ENCODE data around the gene DOCK1.
A peak's percentile ranks its signal among the peaks of the same experiment; 100 is the strongest.

The DOCK1 gene

DNA sequence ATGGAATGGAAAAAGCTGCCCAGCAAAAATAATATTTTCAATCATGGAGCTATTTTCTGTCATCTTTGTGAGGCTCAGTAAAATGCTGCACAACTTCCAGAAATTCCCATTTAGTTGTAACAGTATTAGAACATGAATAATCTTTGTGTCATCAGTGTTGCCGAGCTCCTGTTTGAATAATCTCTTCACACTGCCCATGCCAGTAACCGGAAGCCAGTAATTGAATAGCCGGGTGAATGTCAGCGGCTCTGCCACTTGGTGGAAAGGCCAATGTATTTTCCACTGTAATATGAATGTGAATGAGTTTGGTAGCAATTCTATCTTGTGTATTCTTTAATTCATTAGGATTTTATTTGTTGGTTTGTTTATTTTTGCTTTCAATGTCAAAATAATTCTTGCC is 463.7 kb downstream of the DOCK1 start:
- no peak overlapping the region for H3K27ac ChIP-seq
- H3K4me3 ChIP-seq (ENCODE audit: low read depth, low read length), result no peak overlapping the region
- no peaks in the 10 kb centered on the region for H3K36me3 ChIP-seq
- TF ChIP-seq, protein P1, sequence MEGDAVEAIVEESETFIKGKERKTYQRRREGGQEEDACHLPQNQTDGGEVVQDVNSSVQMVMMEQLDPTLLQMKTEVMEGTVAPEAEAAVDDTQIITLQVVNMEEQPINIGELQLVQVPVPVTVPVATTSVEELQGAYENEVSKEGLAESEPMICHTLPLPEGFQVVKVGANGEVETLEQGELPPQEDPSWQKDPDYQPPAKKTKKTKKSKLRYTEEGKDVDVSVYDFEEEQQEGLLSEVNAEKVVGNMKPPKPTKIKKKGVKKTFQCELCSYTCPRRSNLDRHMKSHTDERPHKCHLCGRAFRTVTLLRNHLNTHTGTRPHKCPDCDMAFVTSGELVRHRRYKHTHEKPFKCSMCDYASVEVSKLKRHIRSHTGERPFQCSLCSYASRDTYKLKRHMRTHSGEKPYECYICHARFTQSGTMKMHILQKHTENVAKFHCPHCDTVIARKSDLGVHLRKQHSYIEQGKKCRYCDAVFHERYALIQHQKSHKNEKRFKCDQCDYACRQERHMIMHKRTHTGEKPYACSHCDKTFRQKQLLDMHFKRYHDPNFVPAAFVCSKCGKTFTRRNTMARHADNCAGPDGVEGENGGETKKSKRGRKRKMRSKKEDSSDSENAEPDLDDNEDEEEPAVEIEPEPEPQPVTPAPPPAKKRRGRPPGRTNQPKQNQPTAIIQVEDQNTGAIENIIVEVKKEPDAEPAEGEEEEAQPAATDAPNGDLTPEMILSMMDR (IDR thresholded peaks at IDR 0.05; ENCODE audit: low read depth, low read length), result no peak
- H3K9me3 ChIP-seq (ENCODE audit: severe bottlenecking), result no peaks in the 10 kb centered on the region
- DNase-seq, result peak; percentile 20
- no peaks in the 10 kb centered on the region for H3K27me3 ChIP-seq (ENCODE audit: insufficient read depth, low read depth, severe bottlenecking)

- TF ChIP-seq, protein P1 (IDR thresholded peaks at IDR 0.05; ENCODE audit: low read depth, low read length), result no peak
- no peaks in the 10 kb centered on the region for H3K9me3 ChIP-seq (ENCODE audit: severe bottlenecking)
- DNase-seq, result no peak
- no peaks in the 10 kb centered on the region for H3K36me3 ChIP-seq
- no peaks in the 10 kb centered on the region for H3K27me3 ChIP-seq (ENCODE audit: insufficient read depth, low read depth, severe bottlenecking)
- no peak overlapping the region for H3K27ac ChIP-seq
- no peak overlapping the region for H3K4me3 ChIP-seq (ENCODE audit: low read depth, low read length)
Observed at GRCh38 chr10:127370601-127371000, 465.4 kb downstream of the DOCK1 start.

- no peak overlapping the region for H3K4me3 ChIP-seq (ENCODE audit: low read depth, low read length)
- peak; percentile 66 for DNase-seq
Observed at GRCh38 chr10:127372361-127372760, 467.1 kb downstream of the DOCK1 start.

DNA sequence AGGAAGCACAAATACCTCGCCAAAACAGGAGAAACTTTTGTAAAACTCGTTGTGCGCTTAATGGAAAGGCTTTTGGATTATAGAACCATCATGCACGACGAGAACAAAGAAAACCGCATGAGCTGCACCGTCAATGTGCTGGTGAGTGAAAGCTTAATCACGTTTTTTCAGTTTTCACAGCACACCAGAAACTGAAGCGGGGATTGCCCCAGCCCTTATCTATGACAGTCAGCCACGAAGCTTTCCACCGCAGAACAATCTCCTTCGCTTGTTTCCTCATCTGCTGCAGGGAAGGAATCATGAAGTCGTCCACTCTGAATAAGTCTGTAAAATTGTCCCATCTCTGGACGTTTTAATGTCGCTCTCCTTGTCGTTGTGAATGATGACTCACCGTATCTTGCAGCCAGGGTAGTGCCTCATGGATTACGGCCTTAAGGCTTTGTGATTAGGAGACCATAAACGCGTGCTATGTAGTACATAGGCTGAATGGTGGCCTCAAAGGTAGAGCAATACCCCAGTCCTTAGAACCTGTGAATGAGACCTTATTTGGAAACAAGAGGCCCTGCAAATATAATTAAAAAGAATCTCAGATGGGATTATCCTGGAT is 468.9 kb downstream of the DOCK1 start:
- Histone ChIP-seq H3K36me3 (no peaks in the 10 kb centered on the region), H3K4me3 (ENCODE audit: low read depth, low read length) (no peak overlapping the region), H3K27ac (peak overlapping the region; percentile 83), H3K9me3 (ENCODE audit: severe bottlenecking) (no peaks in the 10 kb centered on the region), H3K27me3 (ENCODE audit: insufficient read depth, low read depth, severe bottlenecking) (no peaks in the 10 kb centered on the region)
- DNase-seq, result peak; percentile 52
- TF ChIP-seq, protein P1 (IDR thresholded peaks at IDR 0.05; ENCODE audit: low read depth, low read length), result no peak

More at GRCh38 chr10:127372361-127372760, 467.1 kb downstream of the DOCK1 start:
- no peaks in the 10 kb centered on the region for H3K36me3 ChIP-seq
- no peaks in the 10 kb centered on the region for H3K9me3 ChIP-seq (ENCODE audit: severe bottlenecking)
- TF ChIP-seq, protein P1 (IDR thresholded peaks at IDR 0.05; ENCODE audit: low read depth, low read length), result no peak
- no peak overlapping the region for H3K27ac ChIP-seq
- H3K27me3 ChIP-seq (ENCODE audit: insufficient read depth, low read depth, severe bottlenecking), result no peaks in the 10 kb centered on the region

- DNase-seq, result peak; percentile 81
- TF ChIP-seq, protein P1 (IDR thresholded peaks at IDR 0.05; ENCODE audit: low read depth, low read length), result no peak
- H3K4me3 ChIP-seq (ENCODE audit: low read depth, low read length), result no peak overlapping the region
- no peaks in the 10 kb centered on the region for H3K9me3 ChIP-seq (ENCODE audit: severe bottlenecking)
- H3K27me3 ChIP-seq (ENCODE audit: insufficient read depth, low read depth, severe bottlenecking), result no peaks in the 10 kb centered on the region
- peak overlapping the region; percentile 83 for H3K27ac ChIP-seq
- H3K36me3 ChIP-seq, result no peaks in the 10 kb centered on the region
Observed at GRCh38 chr10:127374901-127375300, 469.7 kb downstream of the DOCK1 start.

DNA sequence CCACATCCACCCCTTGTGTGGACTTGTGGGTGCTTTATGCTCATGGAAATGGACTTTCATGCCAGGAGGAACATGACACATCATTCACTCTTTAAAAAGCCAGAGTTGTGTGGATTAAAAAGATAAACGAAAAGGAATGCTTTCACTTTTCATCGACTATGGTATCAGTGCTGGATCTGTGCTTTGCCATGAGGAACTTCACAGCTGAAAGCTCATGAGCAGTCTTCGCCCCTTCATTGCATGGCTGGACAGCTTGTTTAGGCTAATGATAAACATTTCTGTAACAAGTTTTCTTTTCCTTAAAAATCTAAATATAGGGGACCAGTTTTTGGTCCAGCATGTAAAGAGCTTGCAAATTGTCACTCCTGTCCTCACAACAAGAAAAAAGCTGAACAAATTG is 470.2 kb downstream of the DOCK1 start:
- TF ChIP-seq, protein P1 (IDR thresholded peaks at IDR 0.05; ENCODE audit: low read depth, low read length), result no peak
- Histone ChIP-seq H3K27me3 (ENCODE audit: insufficient read depth, low read depth, severe bottlenecking) (no peaks in the 10 kb centered on the region), H3K27ac (peak overlapping the region; percentile 83; the same call in 1 of the 2 replicates), H3K4me3 (ENCODE audit: low read depth, low read length) (no peak overlapping the region), H3K36me3 (no peaks in the 10 kb centered on the region), H3K9me3 (ENCODE audit: severe bottlenecking) (no peaks in the 10 kb centered on the region)
- DNase-seq, result no peak

All from WERI-Rb-1 (cell line).